UCSD-AML1 (cell line): ENCODE results near the gene MRPL16.
A peak's percentile ranks its signal among the peaks of the same experiment; 100 is the strongest.

ENCODE experiments used
- DNase-seq: peaks from one replicate; lab custom pipeline; 2025; ENCODE audit not compliant: unreplicated experiment; lab: John Stamatoyannopoulos, UW

The MRPL16 gene

DNA sequence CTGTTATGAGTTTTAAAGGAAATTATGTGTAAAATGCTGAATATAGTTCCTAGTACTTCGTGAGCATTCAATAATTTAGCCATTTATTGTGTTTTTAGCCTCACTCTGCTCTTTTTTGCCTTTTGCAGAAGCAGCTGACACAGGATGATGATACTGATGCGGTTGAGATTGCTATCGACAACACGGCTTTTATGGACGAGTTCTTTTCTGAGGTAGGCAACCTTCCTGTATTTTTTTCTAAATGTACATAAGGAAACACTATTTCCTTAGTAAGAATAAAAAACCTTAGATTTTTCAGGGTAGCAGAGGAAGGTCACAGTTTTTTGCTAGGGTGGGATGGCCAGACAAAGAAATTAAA is 37.5 kb downstream of the MRPL16 start:
- no peak for DNase-seq

DNA sequence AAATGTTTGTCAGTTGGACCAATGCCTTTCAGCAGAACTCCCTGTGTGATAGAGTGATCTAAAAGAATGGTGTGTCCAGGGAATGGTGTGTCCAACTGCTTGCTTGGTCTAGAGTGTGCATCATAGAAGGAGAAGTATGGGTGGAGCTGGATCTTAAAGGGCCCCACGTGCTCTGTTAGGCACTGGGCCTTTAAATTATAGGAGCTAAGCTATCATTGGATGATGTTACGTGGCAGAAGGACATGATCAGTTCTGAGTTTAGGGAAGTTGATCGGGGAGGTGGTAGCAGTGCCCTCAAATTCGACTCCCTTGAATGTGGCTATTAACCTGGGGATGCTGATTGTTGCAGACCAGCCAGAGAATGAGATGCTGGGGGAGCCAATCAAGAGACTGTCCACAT is 39.0 kb downstream of the MRPL16 start:
- DNase-seq, result no peak

DNA sequence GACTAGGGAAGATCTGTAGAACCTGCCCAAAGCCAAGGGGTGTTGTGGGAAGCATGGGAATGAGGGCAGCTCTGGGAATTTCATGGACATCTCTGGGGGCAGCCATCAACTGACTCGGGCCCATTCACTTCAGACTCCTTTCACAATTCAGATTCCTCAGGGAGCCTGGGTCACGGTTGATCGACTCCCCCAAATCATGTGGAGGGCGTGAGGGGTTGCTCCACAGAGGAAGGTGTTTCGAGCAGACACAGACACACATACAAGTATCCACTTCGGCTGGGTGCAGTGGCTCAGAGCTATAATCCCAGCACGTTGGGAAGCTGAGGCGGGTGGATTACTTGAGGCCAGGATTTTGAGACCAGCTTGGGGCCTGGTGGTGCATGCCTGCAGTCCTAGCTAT is 39.7 kb downstream of the MRPL16 start:
- DNase-seq, result no peak

DNA sequence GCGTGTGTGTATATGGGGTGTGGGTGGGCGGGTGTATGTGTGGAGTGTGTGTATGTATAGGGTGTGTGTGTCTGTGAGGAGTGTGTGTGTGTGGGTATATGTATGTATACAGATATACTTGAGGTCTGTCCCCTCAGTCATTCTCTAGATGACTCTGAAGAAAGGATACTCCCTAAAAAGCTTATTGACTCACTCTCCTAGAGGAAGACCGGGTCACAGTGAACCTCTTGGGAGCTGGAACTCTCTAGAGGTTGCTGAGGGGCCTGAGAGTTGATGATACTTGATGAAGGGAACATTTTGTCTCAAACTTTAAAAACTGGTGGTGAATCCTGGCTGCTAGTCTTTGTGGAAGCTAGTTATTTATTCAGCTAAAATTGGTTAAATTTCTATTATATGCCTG is 40.3 kb downstream of the MRPL16 start:
- no peak for DNase-seq

DNA sequence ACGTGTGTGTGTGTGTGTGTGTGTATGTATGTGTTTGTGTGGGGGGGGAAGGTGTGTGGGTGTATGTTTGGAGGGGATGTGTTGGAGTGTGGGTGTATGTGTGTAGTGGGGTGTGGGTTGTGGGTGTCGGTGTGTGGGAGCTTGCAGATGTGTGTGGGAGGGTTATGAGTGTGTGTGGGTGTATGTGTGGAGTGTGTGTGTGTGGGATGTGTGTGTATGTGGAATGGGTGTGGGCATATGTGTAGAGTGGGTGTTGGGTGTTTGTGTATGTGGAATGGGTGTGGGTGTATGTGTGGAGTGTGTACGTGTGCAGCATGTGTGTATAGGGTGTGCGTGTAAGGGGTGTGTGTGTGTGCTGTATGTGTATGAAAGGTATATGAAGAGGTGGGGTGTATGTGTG is 40.8 kb downstream of the MRPL16 start:
- no peak for DNase-seq

DNA sequence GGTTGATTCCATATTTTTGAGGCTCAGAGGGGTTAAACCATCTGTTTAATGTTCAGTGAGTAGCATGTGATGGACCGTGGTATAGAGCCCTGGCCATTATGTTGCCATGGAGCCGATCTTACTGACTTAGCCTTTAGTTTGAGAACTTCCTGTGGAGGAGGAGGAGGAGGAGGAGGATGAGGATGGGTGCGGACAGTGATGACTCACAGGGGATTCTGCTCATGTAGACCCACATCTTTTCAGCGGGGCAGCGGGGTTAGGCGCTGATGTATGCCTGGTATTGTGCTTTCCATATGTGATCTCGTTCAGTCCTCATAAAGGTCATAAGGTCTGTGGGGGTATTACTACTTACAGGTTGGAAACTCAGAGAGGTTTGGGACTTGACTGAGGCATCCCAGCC is 41.5 kb downstream of the MRPL16 start:
- no peak for DNase-seq

DNA sequence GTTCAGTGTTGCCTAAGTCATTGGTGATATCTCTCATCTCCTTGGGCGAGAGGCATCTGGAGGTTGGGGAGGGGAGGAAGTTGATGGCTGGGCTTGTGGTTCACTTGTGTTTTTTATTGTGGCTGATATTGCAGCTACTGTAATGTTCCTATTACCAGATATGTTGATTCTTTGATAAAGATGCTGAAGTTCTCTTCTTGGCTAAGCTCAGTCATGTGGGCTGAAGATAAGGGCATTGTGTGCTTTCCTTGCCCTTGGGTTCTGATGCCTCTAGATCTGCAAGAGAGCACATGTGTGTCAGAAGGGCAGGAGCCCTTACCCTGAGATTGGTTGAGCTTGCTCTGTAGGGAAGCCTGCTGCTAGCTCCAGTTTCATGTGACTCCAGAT is 43.4 kb downstream of the MRPL16 start:
- peak; percentile 19 for DNase-seq

DNA sequence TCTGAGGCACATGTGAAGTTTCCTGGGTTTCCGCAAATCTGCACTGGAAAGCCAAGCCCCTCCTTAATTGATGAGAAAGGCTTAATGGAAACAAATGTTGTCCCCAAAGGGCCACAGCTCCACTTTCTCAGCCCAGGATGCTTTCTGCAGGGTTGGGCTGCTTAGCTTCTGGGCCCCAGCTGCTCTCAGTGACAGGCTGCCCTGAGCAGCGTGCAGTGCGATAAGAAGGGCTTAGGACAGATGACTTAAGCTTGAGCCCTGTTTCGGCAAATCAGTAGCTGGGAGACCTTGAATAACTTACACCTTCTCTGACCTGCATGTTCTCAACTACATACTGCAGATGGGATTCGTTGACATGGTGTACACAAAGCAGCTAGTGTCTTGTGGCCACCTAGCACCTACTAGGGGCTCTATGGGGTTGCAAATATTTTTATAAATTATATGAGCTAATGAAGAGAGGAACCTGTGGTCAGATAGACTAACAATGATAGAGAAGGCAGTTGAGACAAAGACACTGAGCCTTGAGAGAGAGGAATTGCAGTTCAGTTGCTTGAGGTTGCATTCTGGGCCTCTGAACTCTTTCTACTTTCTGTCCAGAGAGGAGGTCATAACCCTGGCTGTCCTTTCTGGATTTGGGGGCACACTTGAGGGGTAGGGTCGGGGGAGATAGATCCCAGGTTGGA is 43.9 kb downstream of the MRPL16 start:
- DNase-seq, result no peak

DNA sequence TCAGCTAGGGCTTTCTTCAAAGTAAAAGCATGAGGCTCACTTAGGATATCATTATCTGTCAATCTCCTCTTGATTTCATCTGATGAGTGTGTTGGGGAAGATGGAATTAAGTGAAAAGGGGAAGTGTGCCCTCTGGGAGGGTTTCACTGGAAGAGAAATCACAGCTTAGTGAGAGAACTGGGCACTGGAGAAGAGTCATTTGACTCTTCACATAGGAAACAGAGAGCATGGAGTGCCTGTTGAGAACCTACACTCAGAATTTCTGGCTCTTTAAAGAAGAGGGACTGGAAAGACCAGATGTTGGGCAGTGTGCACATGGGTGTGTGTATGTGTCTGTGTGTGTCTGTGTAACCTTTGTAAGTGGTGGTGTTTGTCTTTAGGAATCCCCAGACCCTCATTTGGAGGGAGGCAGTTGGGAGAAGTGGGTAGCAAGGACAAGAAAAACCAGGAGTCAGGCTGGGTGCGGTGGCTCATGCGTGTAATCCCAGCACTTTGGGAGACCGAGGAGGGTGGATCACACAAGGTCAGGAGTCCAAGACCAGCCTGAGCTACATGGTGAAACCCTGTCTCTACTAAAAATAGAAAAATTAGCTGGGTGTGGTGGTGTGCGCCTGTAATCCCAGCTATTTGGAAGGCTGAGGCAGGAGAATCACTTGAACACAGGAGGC is 45.4 kb downstream of the MRPL16 start:
- no peak for DNase-seq

DNA sequence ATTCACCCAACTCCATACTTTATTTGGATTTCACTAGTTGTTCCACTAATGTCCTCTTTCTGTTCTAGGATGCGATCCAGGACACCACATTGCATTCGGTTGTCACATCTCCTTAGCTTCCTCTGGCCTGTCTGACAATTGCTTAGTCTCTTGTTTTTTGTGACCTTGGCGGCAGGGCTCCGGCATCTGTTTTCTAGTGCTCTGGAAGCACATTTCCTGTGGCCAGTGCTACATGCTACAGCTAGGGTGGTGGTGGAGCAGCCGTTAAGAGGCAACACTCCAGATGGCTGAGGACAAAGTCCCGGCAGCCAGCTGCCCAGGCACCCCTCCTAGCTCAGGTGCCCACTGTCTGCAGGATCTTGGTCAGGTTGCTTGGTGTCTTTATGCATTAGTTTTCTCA is 48.6 kb downstream of the MRPL16 start:
- DNase-seq, result no peak

DNA sequence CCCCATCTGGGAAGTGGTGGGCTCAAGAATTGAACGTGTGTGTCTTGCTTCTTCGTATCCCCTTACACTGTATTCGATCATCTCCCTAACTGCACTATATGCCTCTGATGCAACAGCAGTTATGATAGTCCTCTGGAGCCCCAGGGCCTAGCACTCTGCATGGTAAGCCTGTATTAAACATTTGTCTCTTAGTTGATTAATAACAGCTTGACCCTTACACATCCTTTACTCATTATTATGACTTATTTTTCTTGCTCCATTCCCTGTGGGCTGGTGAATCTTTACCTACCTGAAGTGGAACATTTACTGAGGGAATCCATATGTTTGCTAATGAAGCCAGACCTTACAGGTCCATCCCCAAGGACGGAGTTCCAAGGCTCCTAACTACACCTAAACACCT is 49.8 kb downstream of the MRPL16 start:
- no peak for DNase-seq

DNA sequence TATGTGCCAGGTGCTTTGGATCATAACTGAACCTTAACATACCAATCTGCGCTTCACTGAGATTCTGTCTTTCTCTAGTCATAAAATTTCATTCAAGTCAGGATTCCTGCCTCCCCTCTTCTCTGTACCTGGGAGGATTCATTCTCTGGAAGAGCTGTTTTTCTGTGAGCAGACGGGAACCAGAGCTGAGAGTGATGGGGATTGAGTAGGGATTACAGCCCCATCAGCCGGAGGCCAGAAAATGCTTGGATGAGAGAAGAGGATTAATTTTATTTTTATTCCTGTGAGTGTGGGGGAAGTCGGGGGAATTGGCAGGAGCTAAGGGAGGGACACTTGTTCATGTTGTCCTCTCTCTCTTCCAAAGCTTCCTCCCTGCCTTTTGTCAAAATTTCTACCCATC is 50.7 kb downstream of the MRPL16 start:
- DNase-seq, result no peak

DNA sequence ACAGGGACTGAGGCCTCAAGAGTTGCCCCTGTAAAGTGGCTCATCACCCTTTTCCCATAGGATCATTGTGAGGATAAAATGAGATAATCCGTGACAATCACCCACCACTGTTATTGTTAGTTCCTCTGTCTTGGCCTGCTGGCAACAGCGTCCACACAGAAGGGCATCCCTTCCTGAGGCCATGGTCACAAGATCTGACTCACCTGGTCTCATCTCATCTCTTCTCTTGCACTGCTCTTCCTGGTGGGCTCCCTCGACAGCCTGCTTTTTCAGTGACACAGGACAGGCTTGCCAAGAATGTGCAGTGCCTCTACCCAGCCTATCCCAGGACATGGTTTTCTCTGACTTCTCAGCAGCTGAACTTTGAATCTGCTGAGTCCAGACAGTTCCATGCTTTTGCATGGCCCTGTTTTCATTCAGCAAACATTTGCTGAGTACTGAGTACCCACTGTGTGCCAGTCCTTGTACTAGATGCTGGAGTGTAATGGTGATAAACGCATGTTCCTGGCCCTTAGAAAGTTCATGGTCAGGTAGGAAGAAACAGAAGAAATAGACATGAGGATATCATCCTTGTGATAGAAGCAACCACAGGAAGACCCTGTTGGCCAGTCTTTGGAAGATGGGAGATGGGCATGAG is 52.1 kb downstream of the MRPL16 start:
- no peak for DNase-seq

DNA sequence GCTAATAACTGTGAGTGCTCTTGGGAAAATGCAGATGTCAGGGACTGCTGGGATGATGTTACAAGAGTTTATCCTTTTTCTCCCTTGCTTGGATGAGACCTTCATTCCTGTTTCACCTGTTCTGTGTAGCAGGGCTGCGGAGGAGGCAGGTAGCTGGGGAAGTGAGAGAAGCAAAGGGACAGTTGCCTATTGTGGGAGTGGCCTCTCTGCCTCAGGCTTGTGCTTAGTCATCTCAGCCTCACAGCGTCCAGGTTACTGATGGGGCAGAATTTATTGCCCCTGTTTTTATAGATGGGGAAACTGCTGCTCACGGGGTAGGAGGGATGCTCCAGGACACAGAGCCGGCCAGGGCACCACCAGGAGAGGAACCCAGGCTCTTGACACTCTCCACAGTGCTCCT is 53.7 kb downstream of the MRPL16 start:
- no peak for DNase-seq

DNA sequence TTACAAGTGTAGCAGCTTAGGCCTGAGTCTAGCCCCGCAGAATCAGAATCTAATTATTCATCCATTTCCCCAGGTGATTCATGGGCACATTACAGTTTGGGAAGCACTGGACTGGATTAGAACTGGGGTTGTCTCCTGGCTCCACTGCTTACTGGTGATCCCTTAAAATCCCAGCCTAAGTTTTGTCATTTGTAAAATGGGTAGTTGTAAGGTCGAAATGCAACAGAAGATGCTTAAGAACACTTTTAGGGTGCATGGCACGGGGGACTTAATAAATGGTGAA is 54.1 kb downstream of the MRPL16 start:
- DNase-seq, result no peak
